CD4-positive, alpha-beta T cell treated with Interleukin-17A for 4 hours (primary cell): ENCODE data around the gene SLC9A2.

ENCODE experiments used
- DNase-seq: peaks from one replicate; pipeline ENCODE4 v3.0.0-alpha.2; 2020; ENCODE audit warnings: mixed read lengths

The SLC9A2 gene

DNA sequence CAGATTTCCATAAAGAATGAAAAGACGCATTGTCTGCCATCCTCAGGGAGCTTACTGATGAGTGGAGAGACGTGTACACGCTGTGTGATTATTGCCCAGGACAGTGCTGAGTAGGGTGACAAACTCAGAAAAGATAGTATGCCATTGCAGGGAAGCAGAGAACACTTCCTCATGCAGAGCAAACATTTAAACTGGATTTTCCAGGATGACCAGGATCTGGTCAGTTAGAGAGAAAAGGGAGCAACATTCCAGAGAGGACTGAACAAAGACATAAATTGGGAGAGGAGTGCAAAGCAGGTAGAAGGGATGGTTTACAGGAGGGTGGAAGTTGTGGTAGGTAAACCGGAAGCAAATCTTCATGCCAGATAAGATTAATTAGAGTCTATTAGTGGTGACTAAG is 2.3 kb downstream of the SLC9A2 start:
- no peak for DNase-seq

DNA sequence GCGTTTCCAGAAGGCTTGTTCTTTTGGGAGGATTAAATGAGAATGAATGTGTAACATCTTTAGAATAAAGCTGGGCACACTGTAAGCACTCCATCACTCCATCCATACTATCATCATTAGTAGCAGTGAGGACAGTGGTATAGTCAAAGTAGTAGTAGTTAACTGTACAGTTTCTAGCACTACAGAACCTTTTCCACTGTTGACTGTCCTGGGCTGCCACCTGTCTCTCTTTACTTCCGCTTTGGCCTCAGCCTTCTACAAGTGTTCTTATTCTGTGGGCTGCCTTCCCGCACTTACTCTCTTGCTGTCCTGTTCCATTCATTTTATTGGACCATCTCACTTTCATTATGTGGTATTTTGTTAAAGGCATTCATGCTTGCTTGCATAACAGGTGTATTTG is 3.3 kb downstream of the SLC9A2 start:
- DNase-seq: no peak

DNA sequence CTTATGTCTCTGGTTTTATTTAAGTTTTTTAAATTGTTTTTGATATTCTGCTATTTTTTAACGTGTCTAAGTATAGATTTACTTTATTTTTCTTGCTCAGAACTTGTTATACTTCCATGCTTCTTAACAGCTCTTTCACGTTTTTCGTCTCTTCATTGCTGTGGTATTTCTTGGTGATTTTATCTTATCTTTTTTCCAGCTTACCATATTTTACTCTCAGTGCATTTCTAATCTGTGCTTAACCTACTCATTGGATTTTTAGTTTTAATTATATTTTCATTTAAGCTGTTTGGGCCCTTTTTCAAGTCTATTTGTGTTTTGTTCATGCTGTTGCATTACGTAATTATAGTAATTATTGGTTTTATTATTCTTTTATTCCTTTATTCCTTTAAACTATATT is 11.1 kb downstream of the SLC9A2 start:
- DNase-seq: no peak

DNA sequence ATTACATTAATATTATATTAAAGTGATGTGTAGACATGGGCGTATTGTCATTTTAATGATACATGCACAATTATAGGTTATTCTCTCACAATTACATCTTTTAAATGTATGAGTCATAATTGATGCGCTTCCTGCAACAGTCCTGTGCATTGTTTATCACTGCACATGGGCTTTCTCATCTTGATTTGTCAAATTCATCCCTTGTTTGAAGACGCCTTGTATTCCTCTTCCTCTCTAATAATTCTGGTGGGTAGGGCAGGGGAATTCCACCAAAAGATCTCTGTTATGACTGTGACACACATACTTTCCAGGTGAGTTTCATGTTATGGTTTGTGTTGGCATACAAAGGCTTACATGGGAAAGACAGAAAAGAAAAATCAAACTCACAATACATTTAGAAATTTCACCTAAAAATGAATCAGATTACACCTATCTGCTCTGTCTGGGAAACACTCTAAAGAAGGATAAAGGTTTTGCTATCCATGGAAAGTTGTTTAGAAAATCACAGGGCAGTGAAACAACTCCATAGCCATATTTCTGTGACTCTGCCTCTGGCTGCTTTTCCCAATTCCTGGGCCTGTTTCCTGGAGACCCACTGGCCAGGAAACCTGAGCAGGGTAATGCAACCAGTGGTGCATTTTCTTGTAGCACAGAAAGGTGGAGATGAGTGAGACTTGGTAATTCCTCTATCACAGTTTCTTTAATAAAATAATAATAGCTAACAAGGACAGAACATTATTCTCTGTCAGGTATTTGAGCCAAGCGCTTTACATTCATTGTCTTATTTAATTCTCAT is 13.2 kb downstream of the SLC9A2 start:
- DNase-seq: no peak

DNA sequence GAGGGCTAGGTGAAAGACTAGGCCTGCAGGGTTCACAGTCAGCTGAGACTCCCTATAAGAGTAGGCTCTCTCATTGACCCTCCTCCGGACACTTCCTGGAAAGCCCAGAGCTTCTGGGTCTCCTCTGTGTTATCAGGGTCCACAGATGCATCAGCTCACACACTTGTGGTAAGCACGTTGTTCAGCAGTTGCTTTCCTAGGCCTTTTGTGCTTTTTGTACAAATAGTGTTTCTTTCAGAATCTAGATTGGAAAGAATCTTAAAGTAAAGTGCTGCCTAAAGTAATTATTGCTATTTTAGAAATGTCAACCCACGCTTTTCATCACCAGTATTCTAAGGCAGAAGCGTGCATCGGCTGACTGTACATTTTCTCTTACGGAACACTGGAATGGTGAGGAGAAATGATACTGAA is 15.5 kb downstream of the SLC9A2 start:
- DNase-seq: no peak

DNA sequence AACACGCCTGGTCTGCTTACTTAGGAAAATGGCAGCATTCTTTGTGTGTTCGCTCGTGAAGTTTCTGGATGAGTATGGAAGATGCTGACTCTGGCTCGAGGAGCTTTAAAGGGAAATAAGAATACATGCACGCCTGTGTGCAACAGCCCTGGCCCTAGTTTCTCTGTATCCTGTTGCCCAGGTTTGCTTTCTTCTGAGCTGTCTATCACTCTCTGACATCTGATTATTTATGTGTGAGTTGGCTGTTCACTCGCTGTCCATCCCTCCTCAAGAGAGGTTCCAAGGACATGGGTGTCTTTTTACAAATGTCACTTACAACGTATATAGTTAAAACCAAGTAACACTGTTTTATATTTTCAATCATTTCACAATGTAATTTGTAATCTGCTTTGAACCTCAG is 16.0 kb downstream of the SLC9A2 start:
- no peak for DNase-seq

DNA sequence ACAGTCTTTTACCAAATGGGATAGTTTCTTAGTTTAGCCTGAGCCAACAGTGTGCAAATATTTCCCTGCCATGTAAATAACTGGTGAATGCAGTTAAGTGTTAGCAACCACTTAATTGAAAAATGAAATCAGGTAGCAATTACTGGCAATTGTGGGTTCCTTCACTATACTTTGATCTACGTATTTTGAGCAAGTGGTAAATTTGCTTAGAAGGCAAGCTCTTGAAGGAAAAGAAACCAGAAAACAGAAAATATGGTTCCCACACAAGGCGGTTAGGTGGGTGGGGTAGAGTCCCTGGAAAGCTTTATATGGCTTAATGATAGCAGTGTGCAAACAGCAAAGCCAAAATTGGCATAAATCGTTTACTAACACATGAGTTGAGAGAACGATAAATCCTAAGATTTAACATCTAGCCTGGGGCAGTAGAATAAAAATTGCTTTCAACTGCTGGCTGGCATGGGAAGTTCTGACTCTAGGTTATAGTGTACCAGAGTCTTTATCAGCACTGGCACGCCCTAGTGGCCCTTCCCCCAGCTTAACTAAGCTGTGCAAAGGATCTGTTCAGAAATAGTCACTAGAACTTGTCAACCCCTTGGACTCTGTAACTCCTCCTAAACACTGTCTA is 17.0 kb downstream of the SLC9A2 start:
- no peak for DNase-seq

DNA sequence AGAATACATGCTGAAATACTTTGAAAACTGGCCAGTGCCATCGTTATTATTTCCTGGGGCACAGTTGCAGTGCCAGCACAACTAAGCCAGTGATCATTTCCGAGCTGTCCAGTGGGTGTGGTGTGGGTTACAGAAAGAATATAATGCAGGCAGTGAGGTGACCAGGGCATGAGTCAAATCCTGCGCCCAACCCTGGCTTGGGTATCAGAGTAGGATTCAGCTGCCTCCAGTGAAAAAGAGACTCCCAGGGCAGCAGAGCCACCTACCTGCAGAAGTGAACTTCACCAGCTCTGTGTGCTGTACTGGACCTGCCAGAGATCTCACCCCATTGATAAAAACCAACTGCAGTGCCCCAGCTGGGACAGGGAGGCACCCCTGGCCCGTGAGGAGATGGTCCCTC is 18.0 kb downstream of the SLC9A2 start:
- DNase-seq: no peak

DNA sequence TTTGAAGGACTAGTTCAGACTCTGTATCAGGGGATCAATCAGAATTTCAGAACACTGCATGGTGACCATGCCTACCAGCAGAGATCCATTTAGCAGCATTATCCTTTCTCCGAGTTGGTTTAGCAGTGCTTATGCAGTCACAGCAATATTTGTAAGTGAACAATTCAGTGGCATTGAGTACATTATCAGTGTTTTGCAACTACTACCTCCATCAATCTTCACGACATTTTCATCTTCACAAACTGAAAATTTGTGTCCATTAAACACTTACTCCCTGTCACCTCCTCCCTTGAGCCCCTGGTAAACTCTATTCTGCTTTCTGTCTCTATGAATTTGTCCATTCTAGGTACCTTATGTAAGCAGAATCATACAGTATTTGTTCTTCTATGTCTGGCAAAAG is 20.1 kb downstream of the SLC9A2 start:
- DNase-seq: no peak

DNA sequence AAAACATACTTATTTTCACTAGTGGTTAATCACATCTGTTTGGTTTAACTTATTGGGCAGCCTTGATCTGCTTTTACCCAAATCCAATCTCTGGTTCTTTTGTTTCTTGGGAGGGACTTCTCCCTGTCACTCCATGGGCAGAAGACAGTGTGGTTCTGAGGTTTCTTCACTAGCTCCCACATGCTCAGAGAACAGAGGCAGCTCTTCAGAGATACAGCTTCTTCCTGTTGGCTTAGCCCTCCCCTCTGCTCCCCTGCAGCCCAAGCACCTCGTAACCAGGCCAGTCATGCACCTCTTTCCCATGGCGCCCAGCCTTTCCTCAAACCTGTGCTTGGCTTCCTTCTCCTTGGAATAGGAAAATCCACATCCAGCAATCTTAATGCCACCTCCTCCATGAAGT is 32.8 kb downstream of the SLC9A2 start:
- DNase-seq: no peak

DNA sequence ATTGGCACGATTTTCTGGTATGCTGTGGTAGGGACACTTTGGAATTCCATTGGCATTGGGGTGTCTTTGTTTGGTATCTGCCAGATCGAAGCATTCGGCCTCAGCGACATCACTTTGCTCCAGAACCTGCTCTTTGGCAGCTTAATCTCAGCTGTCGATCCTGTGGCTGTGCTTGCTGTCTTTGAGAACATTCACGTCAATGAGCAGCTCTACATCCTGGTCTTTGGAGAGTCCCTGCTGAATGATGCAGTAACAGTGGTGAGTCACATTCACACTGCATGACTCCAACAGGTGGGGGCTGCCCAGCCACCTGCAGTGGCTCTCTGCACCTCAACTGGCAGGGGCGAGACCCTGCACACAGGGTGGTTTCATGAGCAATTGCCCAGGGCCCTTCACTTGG is 38.4 kb downstream of the SLC9A2 start:
- DNase-seq: no peak

DNA sequence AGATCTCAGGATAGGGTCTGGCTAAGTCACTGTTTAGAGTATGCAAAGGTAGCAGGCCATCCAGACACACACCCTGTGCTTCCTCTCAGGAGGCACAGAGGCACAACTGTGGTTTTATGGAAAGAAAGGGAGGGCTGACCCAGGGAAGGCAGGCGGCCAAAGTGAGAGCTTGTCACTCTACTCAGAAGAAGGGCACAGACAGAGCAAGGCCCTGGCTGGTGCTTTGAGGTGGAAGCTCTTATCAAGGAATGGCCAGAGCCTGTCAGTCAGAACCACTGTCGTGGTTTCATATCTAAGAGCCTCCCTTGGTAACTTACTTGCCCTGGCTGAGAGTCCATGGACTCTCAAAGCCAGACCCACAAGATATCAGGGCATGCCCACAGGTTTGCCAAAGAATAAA is 40.7 kb downstream of the SLC9A2 start:
- DNase-seq: no peak

DNA sequence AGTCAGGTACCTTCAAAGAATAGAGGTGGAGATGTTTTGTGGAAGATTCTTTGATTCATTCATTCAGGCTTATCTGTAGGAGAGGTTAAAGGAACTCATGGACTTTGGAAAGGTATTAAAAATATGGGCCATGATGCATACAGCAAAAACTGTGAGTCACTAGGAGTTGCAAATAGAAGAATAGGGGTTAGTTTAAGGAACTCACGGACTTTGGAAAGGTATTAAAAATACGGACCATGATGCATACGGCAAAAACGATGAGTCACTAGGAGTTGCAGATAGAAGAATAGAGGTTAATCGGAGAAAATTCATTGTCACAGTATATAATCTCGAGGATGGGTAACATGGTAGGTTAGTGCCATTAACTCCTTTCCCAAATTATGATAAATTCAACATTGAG is 41.2 kb downstream of the SLC9A2 start:
- DNase-seq: no peak

DNA sequence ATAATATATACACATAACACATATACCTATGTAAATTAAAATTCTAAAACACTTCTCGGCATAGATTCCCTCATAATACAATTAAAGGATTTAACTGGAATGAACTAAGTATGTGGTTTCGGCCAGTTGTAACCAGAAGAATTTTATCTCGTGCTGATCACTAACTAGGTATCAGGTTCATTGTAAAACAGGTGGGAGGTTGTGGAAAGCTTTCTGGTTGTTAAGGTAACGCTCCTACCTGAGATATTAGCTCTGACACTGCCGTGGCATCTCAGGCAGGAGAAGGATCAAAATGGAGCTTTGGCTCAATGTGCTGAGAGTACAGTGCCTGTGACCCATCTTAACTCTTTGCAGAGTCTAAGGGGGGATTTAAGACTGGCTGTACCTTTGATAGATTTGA is 42.5 kb downstream of the SLC9A2 start:
- DNase-seq: no peak

DNA sequence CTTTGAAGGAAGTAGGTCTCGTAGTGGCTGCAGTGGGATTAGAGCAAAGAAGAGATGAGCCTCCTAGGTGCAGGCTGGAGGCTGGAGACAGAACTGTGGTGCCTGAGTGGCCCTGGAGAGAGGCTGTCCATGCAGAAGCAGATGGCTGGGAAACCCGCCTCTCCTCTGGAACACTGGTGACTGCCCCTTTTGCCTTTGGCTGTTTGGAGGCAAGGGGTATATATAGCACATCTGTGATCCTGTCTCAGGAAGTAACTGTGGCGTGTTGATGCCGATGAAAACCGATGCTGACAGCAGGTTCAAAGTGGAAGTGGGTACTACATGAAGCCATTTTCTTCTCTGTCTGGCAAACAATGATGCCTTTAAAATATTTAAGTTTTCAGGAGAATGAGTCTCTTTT is 43.5 kb downstream of the SLC9A2 start:
- no peak for DNase-seq

DNA sequence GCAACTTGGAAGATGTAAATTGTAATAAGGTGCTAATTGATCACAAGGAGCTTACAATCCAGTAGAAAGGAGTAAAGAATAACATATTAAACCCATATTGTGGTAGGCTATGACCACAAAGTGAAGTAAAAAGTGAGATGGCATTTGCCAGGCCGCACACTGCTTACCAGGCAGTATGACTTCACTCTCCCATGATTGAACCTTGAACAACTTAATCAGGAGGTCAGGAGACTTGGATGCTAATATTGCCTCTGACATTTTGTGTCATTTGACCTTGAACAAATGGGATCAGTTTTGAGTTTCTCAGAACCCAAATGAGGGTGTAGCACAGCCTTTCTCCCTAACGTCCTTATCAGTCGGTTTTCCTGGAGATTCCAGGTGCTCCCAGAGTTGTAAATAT is 44.0 kb downstream of the SLC9A2 start:
- DNase-seq: no peak

DNA sequence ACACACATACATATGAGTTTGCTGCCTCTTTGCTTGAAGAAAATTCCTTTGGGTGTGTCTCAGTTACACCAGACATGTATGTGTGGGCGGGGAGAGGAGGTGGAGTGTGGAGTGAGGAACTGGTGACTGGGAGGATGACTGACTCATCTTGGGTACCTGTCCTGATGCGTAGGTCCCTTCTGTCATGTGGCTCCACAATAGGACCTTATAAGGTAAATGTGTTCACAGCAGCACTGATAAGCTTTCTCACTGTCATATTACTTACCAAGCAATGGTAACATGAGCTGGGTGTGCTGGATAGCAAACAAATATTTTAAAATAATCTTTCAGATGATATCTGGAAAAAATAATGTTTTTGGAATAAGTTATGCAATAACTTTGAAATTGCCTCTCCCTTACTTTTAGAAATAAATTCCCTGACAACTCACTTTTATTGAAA is 45.1 kb downstream of the SLC9A2 start:
- DNase-seq: no peak

DNA sequence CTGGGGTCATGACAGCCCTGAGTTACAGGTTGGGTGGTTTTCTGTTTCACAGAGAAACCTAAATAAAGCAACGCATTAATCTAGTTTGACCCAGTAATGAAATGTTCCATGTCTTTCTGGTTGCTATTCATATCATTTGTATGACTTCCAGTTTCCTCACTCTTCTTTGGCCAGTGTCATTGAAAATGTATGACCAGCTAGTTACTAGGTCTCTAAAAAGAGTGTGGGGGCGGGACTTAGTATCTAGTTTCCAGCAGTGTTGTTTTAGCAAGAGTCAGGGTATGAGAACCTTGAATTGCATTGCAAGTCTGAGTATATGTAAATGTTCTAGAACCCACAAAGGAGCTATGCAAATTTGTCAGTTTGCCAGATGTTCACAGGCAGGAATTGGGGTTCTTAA is 47.7 kb downstream of the SLC9A2 start:
- DNase-seq: no peak

DNA sequence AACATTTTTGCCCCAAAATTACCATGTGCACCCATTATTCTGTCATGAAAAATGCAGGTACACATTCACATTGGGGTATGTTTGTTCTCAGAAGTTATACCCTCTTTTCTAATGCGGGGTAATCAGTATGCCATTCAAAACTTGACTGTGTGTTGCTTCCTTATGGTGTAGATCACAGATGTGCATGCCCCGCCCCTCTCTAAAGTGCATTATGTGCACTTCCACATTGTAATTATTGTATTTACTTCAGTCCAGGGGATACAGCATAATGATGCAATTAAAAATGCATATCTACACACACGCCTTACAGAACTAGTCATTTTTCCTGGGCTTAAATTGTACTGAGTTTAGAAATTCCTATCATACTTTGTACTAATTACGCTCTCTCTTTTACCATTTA is 48.8 kb downstream of the SLC9A2 start:
- DNase-seq: no peak

DNA sequence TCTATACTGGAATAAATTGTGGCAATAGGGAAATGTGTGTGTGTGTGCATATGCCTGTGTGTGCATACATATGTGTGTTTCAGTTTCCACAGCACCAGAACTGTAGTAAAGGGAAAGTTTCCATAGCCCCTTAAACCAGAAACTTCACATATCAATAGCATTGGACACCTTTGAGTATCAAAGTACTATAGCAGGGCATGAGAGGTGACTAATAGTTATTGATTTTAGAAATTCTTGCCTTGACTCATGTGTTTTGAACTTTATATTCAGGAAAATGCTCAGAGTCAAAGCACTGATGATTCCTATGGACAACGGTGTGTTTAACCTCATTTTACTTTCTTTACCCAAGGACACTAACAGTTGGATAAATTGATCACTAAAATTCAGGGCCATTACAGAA is 50.0 kb downstream of the SLC9A2 start:
- DNase-seq: no peak

DNA sequence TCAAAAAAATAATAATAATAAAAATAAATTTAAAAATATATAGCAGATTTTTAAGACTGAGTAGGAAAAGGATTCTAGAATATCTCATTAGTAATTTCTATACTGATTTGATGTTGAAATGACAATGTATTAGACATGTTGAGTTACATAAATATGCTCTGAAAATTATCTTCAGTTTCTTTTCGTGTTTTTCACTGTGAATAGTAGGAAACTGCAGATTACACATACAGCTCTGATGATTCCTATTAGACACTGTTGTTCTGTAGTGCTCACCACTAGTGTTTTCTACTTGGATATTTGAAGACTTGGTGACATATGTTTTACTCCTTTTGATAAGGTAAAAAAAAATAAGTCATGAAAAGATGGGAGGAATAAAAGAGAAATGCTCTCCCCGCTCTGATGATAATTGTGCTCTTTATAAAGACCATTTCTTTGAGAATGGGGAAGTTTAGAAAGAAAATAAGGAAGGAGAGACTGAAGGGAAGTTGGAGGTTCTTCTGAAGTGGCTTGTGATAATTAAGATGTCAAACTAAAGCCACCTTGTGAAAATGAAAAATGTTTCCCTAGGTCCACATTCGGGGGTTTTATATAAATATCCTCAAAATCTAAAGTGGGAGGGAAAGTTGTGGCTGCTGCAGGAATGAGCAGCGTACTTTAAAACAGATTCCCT is 52.9 kb downstream of the SLC9A2 start:
- DNase-seq: no peak

DNA sequence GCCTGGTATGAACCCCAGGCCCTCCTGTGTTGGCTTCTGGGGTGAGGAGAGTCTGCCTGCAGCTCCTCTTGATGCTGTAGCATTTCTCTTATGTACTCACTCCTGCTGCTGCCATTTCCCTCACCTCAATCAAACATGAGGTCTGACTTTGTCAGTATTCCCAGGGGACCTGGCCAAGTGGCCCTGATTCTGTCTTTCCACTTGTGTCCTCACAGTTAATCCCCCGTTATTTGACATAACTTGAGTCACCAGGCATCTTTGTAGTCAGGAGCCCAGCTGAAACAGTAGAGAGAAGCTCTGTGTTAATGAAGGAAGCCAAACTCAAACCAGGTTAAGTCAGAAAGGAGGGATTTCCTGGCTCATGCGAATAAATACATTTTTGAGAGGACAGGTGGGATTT is 55.0 kb downstream of the SLC9A2 start:
- no peak for DNase-seq

DNA sequence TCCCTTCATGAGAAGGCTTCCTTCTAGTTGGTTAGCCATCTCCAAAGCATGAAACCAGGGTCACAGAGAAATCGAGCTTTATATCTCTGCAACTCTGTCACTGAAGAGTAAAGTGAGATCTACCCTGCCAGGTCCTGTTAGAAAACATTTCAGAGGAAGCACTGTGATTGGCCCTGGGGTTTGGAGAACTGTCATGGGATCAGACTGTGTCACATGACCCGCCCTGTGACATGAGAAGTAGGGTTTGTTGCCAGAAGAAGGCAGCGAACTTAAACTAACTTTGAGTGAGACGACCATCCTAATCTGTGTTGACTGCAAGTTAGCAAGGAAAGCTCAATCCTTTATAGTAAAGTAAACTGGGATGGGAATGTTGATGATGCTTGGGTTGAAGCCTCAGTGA is 55.5 kb downstream of the SLC9A2 start:
- DNase-seq: no peak
